K562 (cell line): ENCODE data around the gene ALX3. TPM values are rescaled to one million over a fixed set of nuclear protein-coding genes. Genes with fewer than 3 reads are reported as not detected.

Source experiments
- CSDE1 ChIP-seq, 2 experiments: fragments of 450-650 bp; IDR thresholded peaks; 2 replicates each; pipeline ENCODE4 v1.6.1; 2016; ENCODE audit warnings: mild to moderate bottlenecking in 1 of 2
- ELF1 ChIP-seq: fragments of 200-800 bp; sonication (Bioruptor generic); IDR thresholded peaks from 2 replicates; pipeline ENCODE4 v1.6.1; 2016; ENCODE audit warnings: missing genetic modification characterization, missing compliant biosample characterization
- HNRNPL ChIP-seq: fragments of 200-400 bp; formaldehyde crosslinking; IDR thresholded peaks from 2 replicates; pipeline ENCODE4 v1.6.1; 2017; ENCODE audit warnings: low read depth, mild to moderate bottlenecking, low read length
- MTA1 ChIP-seq: fragments of 450-650 bp; IDR thresholded peaks from 2 replicates; pipeline ENCODE4 v1.6.1; 2017; ENCODE audit warnings: borderline replicate concordance
- MYC ChIP-seq, 2 experiments: fragments of 250-450 bp in 1 of 2; sonication (Bioruptor Pico) in 1 of 2; IDR thresholded peaks; 2 replicates each; pipeline versions ENCODE4 v1.5.1 to v1.6.1; 2012 to 2021; ENCODE audit warnings: low read depth in 2 of 2, borderline replicate concordance in 1 of 2, improper control_type of control experiment in 1 of 2, low read length in 1 of 2, mild to moderate bottlenecking in 1 of 2, moderate library complexity in 1 of 2
- NBN ChIP-seq: fragments of 450-650 bp; IDR thresholded peaks from 2 replicates; pipeline ENCODE4 v1.6.1; 2016; ENCODE audit warnings: low read depth, mild to moderate bottlenecking
- TAF9B ChIP-seq: fragments of 450-650 bp; IDR thresholded peaks from 2 replicates; pipeline ENCODE4 v1.6.1; 2018; ENCODE audit warnings: mild to moderate bottlenecking; ENCODE audit not compliant: partially characterized antibody
- THRAP3 ChIP-seq: fragments of 450-650 bp; IDR thresholded peaks from 2 replicates; pipeline ENCODE4 v1.6.1; 2016; ENCODE audit warnings: mild to moderate bottlenecking, inconsistent platforms, borderline replicate concordance
- YY1 ChIP-seq, 3 experiments: IDR thresholded peaks; 2 replicates each; pipeline ENCODE4 v1.6.1; 2011; ENCODE audit warnings: low read length in 2 of 3, mild to moderate bottlenecking in 2 of 3, moderate library complexity in 2 of 3, borderline replicate concordance in 1 of 3, control low read depth in 1 of 3, low read depth in 1 of 3; ENCODE audit not compliant: insufficient read depth in 3 of 3, insufficient replicate concordance in 2 of 3, control insufficient read depth in 1 of 3, insufficient read length in 1 of 3; ENCODE audit errors: extremely low read depth in 1 of 3
- ZKSCAN3 ChIP-seq: fragments of 250-450 bp; sonication (Bioruptor Pico); IDR thresholded peaks from 2 replicates; pipeline ENCODE4 v1.4.0; 2020
- polyA plus RNA-seq, 8 experiments: library from polyadenylated mRNA; depleted of rRNA in 4 of 8; stranded (reverse) in 5 of 8; unstranded in 3 of 8; fragments of >200 nt; fragmentation: Nextera tagmentation in 2 of 8; fragmentation: Illumina TruSeq in 1 of 8; extraction: Ambion mirVana in 2 of 8; extraction: Trizol in 1 of 8; gene quantifications; 2 replicates each; pipeline versions ENCODE4 v1.2.1 to v1.2.3, GENCODE V29; 2011 to 2014; ENCODE audit warnings: inconsistent platforms in 1 of 8, missing spikeins in 1 of 8
- total RNA-seq, 7 experiments: library from RNA; depleted of rRNA in 6 of 7; stranded (reverse); fragments of >200 nt in 6 of 7; fragmentation: Illumina TruSeq in 2 of 7; extraction: Trizol in 2 of 7; gene quantifications; 2 replicates each; pipeline versions ENCODE4 v1.2.1 to v1.2.3, GENCODE V29; 2011 to 2021; ENCODE audit warnings: low replicate concordance in 1 of 7
- TF ChIP-seq, protein P1 (sequence below): sonication (generic); formaldehyde crosslinking; IDR thresholded peaks from 2 replicates; pipeline ENCODE4 v1.8.1; 2023; ENCODE audit warnings: mild to moderate bottlenecking, missing genetic modification reagents
- TF ChIP-seq, protein P2 (sequence below): sonication (generic); formaldehyde crosslinking; IDR thresholded peaks from 2 replicates; pipeline ENCODE4 v1.4.0; 2020; ENCODE audit warnings: mild to moderate bottlenecking, missing genetic modification reagents
- TF ChIP-seq, protein P3 (sequence below): sonication (generic); formaldehyde crosslinking; IDR thresholded peaks from 2 replicates; pipeline ENCODE4 v1.8.1; 2023; ENCODE audit warnings: mild to moderate bottlenecking, missing genetic modification reagents
- TF ChIP-seq, protein P4 (sequence below): fragments of 250-450 bp; sonication (Bioruptor Pico); IDR thresholded peaks from 2 replicates; pipeline ENCODE4 v1.6.1; 2021; ENCODE audit warnings: mild to moderate bottlenecking
- TF ChIP-seq, protein P5 (sequence below), 2 experiments: IDR thresholded peaks in 1 of 2; conservative IDR thresholded peaks in 1 of 2; 2 replicates each; pipeline ENCODE4 v1.6.1; 2016; ENCODE audit warnings: low read depth in 2 of 2, mild to moderate bottlenecking in 1 of 2, missing compliant biosample characterization in 1 of 2, missing genetic modification characterization in 1 of 2, moderate library complexity in 1 of 2
- TF ChIP-seq, protein P6 (sequence below): sonication (generic); IDR thresholded peaks from 2 replicates; pipeline ENCODE4 v1.6.1; 2016

The ALX3 gene
- total and polyA plus RNA-seq, 9 of the 15 experiments (the other 6 are each of a cell fraction or from before 2014, with no cell fraction given) = not detected

DNA sequence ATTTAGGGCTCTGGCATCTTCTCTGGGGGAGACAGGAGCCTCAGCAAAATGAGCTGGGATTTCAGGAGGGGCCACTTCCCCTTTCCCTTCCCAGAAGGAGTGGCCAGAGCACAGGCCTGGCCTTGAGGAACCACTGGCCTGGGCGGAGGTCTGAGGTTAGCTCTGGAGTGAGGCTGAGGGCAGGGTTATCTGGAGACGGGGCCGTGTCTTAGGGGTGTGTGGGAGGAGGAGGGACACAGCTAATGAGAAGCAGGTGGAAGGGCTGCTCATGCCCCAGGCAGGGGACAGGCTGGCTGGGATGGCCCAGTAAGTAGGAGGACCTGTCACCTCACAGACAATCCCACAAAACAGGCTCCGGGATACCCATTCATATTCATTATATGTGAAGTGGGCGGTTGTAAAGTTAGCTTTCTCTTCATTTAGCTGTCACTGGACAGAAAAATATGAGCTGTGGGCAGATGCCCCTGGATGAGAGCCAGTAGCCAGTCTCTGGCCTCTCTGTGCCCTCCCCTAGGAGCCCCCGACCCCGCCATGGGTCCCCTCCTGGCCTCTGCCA lies 12.4 kb downstream of the ALX3 start (continued):
- TF ChIP-seq, protein P1, sequence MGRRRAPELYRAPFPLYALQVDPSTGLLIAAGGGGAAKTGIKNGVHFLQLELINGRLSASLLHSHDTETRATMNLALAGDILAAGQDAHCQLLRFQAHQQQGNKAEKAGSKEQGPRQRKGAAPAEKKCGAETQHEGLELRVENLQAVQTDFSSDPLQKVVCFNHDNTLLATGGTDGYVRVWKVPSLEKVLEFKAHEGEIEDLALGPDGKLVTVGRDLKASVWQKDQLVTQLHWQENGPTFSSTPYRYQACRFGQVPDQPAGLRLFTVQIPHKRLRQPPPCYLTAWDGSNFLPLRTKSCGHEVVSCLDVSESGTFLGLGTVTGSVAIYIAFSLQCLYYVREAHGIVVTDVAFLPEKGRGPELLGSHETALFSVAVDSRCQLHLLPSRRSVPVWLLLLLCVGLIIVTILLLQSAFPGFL = no peak
- TF ChIP-seq, protein P2, sequence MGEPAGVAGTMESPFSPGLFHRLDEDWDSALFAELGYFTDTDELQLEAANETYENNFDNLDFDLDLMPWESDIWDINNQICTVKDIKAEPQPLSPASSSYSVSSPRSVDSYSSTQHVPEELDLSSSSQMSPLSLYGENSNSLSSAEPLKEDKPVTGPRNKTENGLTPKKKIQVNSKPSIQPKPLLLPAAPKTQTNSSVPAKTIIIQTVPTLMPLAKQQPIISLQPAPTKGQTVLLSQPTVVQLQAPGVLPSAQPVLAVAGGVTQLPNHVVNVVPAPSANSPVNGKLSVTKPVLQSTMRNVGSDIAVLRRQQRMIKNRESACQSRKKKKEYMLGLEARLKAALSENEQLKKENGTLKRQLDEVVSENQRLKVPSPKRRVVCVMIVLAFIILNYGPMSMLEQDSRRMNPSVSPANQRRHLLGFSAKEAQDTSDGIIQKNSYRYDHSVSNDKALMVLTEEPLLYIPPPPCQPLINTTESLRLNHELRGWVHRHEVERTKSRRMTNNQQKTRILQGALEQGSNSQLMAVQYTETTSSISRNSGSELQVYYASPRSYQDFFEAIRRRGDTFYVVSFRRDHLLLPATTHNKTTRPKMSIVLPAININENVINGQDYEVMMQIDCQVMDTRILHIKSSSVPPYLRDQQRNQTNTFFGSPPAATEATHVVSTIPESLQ (CRISPR knock-in tag) = no peak
- TF ChIP-seq, protein P3, sequence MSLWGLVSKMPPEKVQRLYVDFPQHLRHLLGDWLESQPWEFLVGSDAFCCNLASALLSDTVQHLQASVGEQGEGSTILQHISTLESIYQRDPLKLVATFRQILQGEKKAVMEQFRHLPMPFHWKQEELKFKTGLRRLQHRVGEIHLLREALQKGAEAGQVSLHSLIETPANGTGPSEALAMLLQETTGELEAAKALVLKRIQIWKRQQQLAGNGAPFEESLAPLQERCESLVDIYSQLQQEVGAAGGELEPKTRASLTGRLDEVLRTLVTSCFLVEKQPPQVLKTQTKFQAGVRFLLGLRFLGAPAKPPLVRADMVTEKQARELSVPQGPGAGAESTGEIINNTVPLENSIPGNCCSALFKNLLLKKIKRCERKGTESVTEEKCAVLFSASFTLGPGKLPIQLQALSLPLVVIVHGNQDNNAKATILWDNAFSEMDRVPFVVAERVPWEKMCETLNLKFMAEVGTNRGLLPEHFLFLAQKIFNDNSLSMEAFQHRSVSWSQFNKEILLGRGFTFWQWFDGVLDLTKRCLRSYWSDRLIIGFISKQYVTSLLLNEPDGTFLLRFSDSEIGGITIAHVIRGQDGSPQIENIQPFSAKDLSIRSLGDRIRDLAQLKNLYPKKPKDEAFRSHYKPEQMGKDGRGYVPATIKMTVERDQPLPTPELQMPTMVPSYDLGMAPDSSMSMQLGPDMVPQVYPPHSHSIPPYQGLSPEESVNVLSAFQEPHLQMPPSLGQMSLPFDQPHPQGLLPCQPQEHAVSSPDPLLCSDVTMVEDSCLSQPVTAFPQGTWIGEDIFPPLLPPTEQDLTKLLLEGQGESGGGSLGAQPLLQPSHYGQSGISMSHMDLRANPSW = no peak
- TF ChIP-seq ZKSCAN3 (CRISPR knock-in tag) (peak; percentile 91), THRAP3 (no peak), HNRNPL (no peak), ELF1 (no peak), MTA1 (no peak; the same call in 1 of the 2 replicates), YY1 (IDR thresholded peaks at IDR 0.05; ENCODE audit: borderline replicate concordance in 1 of 3, control insufficient read depth in 1 of 3, extremely low read depth in 1 of 3, insufficient read depth in 3 of 3, insufficient read length in 1 of 3, insufficient replicate concordance in 2 of 3, low read depth in 1 of 3, low read length in 2 of 3) (no peak), TAF9B (no peak), CSDE1 (IDR thresholded peaks at IDR 0.05) (no peak), MYC (IDR thresholded peaks at IDR 0.05; ENCODE audit: low read depth, low read length) (no peak), MYC (CRISPR knock-in tag; IDR thresholded peaks at IDR 0.05; ENCODE audit: borderline replicate concordance, low read depth) (no peak), NBN (no peak; the same call in 1 of the 2 replicates)
- TF ChIP-seq, protein P4, sequence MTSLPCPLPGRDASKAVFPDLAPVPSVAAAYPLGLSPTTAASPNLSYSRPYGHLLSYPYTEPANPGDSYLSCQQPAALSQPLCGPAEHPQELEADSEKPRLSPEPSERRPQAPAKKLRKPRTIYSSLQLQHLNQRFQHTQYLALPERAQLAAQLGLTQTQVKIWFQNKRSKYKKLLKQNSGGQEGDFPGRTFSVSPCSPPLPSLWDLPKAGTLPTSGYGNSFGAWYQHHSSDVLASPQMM = no peak
- TF ChIP-seq, protein P5, sequence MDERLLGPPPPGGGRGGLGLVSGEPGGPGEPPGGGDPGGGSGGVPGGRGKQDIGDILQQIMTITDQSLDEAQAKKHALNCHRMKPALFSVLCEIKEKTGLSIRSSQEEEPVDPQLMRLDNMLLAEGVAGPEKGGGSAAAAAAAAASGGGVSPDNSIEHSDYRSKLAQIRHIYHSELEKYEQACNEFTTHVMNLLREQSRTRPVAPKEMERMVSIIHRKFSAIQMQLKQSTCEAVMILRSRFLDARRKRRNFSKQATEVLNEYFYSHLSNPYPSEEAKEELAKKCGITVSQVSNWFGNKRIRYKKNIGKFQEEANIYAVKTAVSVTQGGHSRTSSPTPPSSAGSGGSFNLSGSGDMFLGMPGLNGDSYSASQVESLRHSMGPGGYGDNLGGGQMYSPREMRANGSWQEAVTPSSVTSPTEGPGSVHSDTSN (CRISPR knock-in tag; IDR thresholded peaks at IDR 0.05; ENCODE audit: low read depth) = no peak
- TF ChIP-seq, protein P5 (tag; conservative IDR thresholded peaks at IDR 0.05; ENCODE audit: low read depth) = no peak
- TF ChIP-seq, protein P6, sequence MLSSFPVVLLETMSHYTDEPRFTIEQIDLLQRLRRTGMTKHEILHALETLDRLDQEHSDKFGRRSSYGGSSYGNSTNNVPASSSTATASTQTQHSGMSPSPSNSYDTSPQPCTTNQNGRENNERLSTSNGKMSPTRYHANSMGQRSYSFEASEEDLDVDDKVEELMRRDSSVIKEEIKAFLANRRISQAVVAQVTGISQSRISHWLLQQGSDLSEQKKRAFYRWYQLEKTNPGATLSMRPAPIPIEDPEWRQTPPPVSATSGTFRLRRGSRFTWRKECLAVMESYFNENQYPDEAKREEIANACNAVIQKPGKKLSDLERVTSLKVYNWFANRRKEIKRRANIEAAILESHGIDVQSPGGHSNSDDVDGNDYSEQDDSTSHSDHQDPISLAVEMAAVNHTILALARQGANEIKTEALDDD = no peak
